NOMO-1 (cell line): ENCODE measurements around the gene PLXNA3.

Source experiments
- DNase-seq, 2 experiments: peaks; one replicate each; lab custom pipeline; 2025; ENCODE audit not compliant: unreplicated experiment in 2 of 2; lab: John Stamatoyannopoulos, UW

PLXNA3 gene

DNA sequence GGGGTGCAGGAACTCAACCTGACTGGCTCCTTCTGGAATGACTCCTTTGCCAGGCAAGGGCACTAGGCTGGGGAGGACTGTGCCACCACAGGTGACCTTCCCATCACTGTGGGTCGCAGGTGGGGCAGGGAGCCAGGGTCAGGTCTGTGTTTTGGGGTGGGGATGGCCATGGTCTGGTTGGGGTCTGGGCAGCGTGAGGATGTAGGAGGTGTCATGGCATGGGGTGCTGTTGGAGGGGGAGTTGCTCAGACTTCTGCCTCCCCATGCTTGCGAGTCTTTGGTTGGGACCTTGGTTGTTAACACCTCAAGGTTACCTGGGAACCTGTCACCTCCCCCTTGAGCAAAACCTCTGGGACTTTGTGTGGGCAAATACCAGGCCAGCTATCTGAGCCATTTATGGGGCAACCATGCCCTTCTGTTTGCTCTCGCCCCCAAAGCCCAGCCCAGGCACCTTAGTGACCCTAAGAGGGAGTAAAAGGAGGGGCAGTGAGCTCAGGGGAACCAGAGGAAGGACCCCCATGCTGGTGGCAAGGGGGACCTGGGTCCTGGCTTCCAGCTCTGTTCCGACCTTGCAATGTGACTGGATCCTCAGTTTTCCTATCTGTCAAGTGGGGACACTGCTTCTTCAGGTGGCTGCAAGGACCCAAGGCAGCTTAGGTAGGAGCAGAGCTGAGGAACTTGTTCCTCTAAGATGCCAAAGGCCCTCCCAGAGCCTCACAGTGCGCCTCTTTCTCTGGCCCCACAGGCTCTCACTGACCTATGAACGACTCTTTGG, 23.5 kb upstream of the PLXNA3 start:
- DNase-seq: no peak

DNA sequence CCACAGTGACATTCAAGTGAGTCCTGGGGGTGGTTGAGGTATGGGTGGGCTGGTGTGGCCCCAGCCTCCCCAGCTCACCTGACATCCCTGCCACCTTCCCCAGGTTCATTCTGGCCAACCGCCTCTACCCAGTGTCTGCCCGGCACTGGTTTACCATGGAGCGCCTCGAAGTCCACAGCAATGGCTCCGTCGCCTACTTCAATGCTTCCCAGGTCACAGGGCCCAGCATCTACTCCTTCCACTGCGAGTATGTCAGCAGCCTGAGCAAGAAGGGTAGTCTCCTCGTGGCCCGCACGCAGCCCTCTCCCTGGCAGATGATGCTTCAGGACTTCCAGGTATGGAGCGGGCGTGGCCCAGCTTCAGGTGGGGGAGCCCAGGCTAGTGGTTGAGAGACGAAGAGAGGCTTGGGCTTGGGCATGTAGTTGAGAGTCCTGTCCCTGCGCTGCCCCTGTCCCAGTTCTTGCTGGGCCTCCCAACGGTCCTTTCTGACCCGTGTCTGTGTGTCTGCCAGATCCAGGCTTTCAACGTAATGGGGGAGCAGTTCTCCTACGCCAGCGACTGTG, 22.8 kb upstream of the PLXNA3 start:
- DNase-seq: no peak

DNA sequence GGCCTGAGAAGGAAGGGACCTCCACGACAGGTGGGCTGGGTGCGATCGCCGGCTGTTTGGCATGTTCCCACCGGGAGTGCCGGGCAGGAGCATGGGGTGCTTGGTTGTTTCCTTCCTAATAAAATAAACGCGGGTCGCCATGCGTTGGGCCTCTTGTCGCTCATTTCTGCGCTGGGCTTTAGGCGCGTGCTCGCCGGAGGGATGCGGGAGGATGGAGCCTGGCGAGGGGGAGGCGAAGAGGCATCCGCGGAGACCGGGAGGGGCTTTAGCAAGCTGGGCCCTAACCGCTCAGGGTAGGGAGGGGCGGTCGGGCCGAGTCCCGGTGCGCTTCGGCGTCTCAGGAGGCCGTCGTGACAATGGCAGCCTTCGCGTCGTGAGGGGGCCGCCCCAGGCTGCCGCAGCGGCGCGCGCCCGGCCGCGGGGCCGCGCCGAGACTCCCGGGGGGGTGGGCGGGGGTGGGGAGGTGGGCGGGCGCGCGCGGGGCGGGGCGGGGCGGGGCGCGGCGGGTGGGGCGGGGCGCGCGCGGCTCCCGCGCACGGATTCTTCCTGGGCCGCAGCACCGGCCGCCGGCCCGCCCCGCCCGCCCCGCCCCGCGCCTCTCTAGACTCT, 21.6 kb upstream of the PLXNA3 start:
- DNase-seq: no peak

DNA sequence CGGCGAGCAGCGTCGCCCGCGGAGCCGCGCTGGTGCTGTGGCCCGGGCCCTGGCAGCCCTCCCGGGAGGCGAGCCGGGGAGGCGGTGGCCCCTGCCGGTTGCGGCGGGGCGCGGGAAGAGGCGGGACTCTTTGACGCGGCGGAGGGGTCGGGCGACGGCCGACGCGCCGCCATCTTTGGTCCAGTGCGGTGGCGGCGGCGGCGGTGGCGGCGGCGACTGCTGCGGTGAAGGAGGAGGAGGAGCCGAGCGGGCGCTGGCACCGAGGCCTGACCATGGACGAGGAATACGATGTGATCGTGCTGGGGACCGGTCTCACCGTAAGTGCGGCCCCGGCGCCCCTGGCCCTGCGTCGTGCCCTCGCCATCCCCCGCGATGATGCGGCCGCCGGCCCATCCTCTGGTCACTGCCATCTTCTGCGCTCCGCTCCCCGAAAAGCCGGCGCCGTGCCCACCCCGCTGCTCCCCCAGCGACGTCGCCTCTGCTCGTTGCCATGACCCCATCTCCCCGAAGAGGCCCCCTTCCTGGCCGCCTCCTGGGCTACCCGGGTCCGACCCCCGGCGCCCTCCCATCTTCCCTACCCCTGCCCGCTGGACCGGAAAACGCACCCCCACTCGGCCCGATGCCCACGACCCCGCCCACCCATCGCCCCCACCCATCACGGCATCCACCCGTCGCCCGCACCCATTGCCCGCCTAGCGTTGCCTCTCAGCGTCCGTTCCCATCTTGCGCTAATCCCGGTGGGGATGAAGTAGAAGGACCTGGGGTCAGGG, 20.9 kb upstream of the PLXNA3 start, which contains the start of gene GDI1:
Gene GDI1, plus strand, starts transcription at position 172 of the 770 bp plus-strand sequence. Its CDS starts 101 bp downstream, at position 273.
- DNase-seq: no peak

DNA sequence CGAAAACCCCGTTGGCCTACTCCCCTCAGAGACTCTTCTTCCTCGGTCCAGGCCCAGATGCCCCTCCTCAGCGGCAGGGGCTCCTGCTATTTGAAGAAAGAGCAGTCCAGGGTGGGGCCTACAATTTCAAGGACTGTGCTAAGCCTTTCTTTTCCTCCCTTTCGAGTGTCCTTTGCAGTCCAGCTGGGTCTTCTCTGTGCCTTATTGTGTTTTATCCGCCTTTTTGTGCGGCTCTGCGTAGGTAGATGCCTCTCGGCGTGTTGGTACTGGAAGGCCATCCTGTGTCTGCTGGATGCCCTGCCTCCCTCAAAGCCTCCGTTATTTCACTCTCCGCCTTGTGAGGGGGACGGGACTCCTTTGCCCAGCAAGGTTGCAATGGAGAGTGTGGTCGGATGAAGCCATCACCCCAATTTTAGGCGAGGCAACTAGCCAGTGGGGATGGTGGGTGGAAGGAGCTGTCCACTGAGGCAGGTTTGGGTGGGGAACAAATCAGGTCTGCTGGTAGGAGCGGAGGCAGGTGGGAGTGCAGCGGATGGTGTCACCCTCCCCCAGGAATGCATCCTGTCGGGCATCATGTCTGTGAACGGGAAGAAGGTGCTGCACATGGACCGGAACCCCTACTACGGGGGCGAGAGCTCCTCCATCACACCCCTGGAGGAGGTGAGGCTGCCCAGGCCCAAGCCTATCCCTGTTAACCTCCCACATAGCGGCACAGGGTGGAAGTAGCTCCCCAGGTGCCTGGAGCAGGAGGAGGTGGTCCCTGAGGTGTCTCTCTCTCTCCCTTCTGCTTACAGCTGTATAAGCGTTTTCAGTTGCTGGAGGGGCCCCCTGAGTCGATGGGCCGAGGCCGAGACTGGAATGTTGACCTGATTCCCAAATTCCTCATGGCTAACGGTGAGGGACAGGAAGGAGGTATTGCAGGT, 19.8 kb upstream of the PLXNA3 start:
- no peak for DNase-seq

DNA sequence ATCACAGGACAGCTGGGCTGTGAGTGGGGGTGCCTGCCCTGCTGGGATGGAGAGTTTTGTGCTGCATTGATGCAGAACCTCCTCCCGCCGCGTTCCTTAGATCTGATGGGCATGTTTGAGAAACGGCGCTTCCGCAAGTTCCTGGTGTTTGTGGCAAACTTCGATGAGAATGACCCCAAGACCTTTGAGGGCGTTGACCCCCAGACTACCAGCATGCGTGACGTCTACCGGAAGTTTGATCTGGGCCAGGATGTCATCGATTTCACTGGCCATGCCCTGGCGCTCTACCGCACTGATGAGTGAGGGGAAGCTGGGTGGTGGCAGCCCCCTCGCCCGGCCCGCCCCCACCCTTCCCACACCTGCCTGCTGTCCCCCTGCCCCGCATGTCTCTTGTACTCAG, 18.2 kb upstream of the PLXNA3 start:
- DNase-seq: no peak

DNA sequence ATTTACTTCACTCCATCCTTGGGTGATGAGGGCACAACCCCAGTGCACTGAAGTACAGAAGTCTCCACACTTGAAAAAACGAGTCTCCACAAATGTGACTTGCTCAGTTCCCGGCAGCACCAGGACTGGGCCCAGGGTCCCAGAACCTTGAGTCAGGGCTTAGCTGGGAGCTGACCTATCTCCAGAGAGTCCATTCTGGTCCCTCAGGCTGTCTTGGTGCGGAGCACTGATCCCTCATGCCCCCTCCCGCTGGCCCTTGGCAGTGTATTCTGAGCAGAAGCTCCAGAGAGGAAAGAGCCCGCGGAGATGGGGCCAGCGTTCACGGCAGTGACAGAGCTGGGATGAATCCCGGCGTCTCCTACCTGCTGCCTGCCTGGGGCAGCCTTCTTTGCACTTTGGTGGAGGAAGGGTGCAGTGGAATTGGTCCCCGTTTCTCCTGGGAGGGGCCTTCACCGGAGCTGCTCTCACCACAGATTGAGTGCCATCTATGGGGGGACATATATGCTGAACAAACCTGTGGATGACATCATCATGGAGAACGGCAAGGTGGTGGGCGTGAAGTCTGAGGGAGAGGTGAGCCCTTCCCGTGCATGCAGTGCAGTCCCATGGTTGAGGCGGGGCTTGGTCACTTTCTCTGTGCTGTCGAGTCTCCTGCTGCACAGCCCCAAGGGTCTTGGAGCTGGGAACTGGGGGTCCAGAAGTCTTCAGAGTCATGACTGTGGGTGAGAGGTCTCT, 17.3 kb upstream of the PLXNA3 start:
- DNase-seq: no peak

DNA sequence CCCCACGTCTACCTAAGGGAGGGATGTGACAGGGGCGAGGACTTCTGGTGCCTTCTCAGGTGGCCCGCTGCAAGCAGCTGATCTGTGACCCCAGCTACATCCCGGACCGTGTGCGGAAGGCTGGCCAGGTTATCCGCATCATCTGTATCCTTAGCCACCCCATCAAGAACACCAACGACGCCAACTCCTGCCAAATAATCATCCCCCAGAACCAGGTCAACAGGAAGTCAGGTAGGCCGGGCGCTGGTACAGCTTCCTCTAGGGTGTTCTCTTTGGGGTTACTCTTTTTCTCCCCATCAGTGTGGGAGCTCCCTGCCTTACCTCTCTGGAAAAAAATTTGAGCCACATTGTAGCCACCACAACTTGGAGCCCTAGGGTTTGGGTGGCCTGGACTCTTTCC, 16.5 kb upstream of the PLXNA3 start:
- DNase-seq: no peak

DNA sequence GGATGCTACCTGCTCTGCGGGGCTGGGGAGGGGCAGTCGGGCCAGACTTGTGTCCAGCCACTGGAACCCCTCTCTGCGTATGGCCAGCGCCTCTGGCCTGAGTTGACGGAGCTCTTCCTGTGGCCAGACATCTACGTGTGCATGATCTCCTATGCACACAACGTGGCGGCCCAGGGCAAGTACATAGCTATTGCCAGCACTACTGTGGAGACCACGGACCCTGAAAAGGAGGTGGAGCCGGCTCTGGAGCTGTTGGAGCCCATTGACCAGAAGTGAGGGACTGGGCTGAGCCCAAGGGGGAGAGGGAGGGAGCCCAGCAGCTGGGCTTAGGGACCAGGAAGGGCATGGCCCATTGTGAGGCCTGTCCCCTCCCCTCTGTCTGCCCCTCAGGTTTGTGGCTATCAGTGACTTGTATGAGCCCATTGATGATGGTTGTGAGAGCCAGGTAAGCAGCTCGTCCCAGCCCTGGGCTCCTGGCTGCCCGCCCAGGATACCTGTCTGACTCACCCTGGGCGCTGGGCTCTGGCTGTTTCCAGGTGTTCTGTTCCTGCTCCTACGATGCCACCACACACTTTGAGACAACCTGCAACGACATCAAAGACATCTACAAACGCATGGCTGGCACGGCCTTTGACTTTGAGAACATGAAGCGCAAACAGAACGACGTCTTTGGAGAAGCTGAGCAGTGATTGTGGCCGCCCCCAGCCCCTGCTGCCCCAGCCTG, 15.9 kb upstream of the PLXNA3 start:
- DNase-seq: no peak

DNA sequence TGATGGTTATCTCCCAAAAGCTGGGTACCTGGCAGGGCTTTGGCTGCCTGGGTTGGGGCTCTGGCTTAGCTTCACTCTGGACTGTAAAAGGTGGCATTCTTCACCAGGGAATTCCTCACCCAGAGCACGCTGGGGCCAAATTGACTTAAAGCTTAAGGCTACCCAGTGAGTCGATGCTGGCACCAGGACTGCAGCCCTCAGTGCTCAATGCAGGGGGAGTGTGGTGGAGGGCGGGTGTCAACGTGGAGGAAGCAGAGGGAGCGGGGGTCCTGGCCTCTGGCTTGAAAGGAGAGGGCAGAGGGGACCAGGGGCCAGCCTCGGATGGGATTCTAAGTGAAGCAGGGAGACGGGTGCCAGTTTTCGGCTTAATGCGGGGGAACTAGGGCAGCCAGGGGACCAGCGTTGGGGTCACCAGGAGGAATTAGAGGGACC, 14.6 kb upstream of the PLXNA3 start:
- no peak for DNase-seq

DNA sequence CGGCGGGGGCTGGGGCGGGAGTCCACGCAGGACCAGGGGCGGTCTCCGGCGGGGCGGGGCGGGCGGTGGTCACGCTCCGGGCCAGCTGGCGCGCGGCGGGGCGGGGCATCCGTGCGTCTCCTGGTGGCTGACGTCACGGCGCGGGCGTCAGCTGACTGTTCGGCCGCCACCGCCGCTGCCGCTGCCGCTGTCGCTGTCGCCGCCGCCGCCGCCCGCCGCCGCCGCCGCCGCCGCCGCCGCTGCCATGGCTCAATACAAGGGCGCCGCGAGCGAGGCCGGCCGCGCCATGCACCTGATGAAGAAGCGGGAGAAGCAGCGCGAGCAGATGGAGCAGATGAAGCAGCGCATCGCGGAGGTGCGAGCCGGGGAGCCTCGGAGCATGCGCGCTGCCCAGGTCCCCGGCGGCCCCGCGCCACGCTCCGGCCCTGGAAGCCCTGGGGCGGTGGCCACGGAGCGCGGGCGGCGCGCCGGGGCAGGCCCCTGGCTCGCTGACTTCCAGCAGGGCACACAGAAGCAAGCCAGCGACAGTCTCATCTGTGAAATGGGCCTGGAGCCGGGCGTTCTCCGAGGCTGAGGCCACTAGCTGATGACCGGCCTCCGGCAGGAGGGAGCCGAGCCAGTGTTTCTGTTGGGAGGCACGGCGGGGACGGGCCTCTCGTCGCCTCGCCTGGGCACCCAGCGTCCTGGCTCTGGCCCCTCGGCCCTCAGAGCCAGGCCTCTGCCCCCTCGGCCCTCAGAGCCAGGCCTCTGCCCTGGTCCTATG, 13.9 kb upstream of the PLXNA3 start, which contains the start of gene FAM50A:
Gene FAM50A, plus strand, starts transcription at position 150 of the 763 bp plus-strand sequence. Its CDS starts 95 bp downstream, at position 245.
- DNase-seq: peak; percentile 26 to 30

DNA sequence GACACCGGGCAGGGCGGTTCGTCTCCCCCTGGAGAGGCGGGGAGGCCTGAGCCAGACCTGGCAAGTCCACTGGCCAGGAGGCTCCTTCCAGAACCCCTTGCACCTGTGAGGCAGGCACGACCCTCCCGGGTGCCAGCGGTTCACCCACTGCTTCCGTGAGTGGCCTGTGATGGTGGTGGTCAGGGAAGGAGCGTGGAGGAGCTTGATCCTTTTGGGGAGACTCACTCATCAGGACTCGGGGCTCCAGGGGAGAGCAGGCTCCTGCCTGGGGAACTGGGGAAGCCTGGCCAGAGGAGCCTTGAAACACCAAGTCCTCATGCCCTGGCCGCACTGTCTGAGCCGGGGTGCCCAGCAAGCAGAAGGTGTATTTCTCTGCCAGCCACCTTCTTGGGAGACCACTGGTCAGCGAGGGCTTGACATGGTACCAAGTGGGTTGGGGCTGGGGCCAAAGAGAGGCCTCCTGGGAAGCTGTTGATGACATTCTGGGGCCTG, 13.3 kb upstream of the PLXNA3 start:
- no peak for DNase-seq

DNA sequence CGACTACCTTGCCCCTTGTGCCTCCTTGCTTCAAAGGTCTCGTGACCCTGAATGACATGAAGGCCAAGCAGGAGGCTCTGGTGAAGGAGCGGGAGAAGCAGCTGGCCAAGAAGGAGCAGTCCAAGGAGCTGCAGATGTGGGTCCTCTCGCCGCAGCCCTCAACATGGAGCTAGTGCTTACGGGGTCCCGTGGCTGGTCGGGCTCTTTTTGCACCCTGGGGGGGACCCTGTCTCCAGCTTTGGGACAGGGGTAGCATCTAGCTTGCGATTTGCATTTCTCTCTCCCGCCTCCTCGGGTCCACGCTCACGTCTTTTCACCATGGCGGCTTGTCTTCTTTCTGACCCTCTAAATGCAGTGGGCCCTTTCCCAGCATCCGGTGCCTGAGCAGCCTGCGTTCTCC, 12.3 kb upstream of the PLXNA3 start:
- no peak for DNase-seq

DNA sequence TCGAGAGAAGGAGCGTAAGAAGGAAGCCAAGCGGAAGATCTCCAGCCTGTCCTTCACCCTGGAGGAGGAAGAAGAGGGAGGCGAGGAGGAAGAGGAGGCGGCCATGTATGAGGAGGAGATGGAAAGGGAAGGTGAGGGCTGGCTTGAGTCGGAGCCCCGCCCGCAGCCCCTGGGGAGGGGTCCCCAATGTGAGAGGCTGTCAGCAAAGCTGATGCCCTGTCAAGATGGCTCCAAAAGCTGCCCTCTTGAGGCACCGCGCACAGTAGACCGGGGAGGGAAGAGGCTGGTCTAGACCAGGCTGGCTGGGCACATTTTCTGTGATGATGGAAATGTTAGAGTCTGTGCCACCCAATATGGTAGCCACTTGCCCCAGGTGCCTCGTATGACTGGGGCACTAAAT, 11.7 kb upstream of the PLXNA3 start:
- DNase-seq: no peak

DNA sequence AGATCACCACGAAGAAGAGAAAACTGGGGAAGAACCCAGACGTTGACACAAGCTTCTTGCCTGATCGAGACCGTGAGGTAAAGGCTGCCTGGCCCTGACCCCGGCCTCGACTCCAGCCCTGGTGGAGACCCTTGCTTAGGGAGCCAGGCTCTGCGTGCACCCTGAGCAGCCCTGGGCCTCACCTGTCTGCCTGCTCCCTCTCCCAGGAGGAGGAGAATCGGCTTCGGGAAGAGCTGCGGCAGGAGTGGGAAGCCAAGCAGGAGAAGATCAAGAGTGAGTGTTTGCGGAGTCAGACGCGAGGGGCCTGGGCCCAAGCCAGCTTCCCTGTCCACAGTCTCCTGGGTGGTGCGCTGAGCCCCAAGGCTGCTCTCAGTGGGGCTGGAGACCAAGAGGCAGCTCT, 9.6 kb upstream of the PLXNA3 start:
- no peak for DNase-seq

DNA sequence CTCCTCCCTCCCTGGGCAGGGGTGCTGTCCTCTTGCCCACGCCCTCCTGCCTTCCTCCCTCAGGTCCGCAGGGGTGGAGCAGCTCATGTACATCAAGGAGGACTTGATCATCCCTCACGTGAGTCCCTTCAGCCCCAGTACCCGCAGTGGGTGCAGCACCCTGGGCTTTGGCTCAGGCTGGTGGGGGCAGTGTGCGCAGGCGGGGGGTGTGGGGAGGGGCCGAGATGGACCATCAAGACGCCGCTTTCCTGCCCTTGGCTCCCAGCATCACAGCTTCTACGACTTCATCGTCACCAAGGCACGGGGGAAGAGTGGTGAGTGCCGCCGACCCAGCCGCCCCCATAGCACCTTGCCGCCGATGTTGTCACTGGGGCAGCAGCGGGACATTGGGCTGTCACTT, 8.5 kb upstream of the PLXNA3 start:
- no peak for DNase-seq

DNA sequence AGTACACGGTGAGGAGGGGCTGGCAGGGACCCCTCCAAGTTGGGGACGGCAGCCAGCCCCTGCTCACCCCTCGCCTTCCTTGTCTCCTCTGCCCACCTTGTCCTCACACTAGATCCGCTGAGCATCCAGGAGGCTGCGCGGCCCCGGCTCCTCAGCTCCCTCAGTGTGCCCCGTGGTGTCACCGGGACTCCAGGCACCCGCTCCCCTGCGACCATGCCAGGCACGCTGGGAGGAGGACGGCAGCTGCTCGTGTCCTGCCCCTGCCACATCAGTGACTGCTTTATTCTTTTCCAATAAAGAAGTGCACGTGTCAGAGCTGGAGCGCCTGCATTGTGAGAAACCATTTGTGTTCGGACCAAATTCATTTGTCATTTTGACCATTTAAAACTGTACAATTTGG, 7.8 kb upstream of the PLXNA3 start:
- DNase-seq: no peak

DNA sequence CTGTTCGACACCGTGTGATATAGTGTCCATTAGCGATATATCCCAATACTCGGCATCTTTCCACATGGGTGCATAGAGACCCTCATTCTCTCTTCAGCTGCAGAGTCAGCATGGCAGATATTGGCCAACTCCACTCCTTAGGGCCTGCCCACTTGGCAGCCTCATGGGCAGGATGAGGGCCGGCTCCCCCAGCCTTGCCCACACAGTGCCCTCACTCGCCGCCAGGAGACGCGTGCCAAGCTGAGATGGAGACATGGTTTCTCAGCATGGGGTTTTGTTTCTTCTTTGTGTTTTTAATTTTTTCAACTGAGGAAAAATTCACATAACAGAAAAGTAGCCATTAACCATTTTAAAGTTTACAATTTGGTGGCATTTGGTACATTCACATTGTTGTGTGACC, 5.3 kb upstream of the PLXNA3 start:
- DNase-seq: no peak
